ENCODE measurements around the gene DPAGT1.
A peak's percentile ranks its signal among the peaks of the same experiment; 100 is the strongest.
"Not testable (repeated sequence)": the region's sequence is repeated elsewhere in the genome, so short reads cannot be mapped to it uniquely, and the experiment has no call there.

DPAGT1 gene

DNA sequence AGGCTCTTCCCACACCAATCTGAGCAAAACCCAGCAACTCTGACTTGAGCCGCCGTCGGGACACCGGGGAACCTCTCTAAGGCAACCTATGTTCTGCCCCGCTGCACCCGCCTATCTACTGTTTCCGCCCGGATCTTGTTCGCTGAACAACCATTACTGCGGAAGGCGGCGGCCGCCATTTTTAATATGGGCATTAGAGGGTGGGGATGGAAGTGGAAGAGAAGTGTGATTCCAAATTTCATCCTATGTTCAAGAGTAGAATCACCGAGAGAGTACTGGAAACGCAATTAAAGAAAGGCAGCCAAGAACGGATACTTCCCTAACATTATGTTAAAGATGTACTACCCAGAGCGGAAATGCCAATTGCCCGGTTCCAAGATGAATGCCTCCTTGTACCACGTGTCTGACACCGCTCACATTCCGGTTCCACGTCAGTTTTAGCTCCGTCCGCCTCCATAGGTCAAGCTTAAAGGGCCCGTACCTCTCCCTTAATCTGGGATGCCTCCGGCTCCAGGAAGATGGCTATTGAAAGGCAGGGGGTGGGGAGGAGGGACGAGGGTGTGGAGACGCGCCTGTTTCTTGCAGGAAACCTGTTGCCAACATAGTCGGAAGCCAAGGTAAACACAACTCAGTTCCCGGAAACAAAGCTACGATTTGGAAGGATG lies at the start of gene DPAGT1:
DPAGT1 (minus strand) TSS at position 95 of the 665 bp plus-strand sequence. CDS start 198 bp downstream, outside the sequence.
- peak; percentile 76 for DNase-seq (ENCODE audit: low read depth)

DNA sequence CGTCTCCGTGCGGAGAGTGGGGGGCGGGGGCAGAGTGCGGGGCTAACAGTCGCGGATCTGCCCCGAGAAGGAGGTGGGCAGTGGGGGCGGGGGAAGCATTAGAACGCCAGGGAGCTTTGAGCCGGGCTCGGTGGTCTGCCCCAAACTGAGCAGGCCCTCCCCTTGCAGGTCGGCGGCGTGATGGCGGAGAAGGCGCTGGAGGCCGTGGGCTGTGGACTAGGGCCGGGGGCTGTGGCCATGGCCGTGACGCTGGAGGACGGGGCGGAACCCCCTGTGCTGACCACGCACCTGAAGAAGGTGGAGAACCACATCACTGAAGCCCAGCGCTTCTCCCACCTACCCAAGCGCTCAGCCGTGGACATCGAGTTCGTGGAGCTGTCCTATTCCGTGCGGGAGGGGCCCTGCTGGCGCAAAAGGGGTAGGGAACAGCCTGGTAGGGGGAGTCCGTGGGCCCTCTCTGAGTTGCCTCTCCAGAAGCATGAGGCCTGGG lies 48.2 kb upstream of the DPAGT1 start:
- no peak for DNase-seq (ENCODE audit: low read depth)

DNA sequence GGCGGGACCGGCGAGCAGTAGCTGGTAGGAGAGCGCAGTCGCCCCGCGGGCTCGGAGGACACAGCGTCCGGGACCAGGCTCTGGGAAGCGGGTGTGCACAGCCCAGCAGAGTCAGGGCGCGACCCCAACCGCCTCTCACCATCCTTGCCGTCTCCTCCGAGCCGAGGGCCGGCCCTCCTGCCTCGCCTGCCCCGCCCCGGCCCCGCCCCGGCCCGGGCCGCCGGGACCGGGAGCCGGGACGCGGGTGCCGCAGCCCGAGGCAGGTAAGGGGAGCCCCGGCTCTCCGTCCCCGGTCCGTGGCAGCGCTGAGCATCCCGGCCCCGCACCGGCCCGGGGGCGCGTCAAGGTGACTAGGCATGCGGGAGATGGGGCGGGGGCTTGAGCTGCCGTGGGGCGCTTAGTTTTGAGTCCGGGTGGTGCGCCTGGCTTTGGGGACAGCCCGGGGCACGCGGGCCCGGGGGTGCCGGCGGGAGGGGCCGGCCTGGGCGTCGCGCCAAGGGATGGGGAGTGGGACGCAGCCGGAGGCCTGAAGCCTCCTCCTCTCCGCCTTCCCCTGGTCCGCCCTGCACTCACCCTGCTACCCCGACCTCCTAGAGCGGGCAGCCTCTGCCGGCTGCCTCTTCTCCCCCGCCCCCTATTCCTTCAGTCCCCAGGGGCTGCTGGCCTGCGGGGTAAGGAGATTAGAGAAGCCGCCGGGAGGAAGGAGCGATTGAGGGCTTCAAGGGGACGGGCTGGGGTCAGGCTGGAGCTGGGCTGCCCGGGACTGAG lies 47.5 kb upstream of the DPAGT1 start, which contains the start of gene ABCG4:
ABCG4 (plus strand) TSS at position 35 of the 768 bp plus-strand sequence. CDS start 914 bp downstream, outside the sequence.
- no peak for DNase-seq (ENCODE audit: low read depth)

DNA sequence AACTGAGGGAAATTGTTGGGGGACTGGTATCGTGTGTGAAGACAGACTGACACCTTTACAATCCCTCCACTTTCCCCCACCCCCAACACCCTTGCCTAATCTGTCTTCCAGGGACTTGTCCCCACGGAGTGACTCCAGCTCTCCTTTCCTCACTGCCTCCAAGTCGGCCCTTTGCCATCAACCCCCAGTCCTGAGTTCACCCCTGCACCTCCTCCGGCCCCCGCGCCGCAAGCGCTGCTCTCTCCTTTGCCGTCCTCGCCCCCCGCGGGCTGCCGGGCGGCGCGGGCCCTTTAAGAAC lies 47.0 kb upstream of the DPAGT1 start:
- DNase-seq (ENCODE audit: low read depth), result no peak

DNA sequence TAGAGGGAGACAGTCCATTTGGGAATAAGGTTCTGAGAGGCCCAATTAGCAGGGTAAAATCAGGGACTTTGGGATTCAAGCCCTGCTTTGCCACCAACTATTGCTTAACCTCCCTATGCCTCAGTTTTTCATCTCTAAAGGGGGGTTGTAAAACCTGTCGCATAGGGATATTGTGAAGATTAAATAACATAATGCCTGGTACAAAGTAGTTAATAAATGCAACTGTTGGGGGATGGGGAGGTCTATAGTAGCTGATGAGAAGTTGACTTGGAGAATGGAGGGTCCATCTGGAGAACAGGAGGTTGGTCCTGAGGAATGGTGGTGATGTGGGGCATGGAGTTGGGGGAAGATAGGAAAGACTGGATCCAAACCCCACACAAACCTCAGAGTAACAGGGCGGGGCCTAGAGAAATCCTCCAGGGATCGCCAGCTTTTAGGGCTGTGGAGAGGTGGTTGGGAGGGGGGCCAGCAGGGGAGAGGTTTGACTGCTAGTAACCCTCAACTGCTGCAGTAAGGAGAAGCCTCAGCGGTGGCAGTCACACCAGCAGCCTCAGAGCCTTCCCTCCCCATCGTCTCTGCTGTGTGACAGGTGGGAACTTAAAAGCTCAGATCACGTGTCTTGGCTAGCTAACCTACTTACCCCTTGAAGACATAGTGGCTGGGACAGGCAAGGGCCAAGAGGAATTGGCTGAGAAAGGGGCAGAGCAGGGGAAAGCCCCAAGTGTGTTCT lies 46.1 kb upstream of the DPAGT1 start:
- no peak for DNase-seq (ENCODE audit: low read depth)

DNA sequence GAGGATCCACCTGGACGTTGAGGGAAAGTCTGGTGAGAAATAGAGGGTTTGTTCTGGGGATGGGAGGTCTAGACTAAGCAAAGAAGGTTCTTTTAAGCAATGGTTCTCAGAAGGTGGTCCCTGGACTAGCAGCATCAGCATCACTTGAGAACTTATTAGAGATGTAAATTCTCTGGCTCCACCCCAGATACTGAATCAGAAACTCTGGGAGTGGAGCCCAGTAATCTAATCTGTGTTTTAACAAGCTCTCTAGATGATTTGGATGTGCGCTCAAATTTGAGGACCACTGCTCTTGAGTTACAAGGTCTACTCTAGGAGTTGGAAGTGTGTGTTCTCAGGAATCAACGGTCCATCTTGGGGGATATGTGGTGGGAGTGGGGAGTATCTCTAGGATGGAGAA lies 43.9 kb upstream of the DPAGT1 start:
- DNase-seq (ENCODE audit: low read depth), result no peak

DNA sequence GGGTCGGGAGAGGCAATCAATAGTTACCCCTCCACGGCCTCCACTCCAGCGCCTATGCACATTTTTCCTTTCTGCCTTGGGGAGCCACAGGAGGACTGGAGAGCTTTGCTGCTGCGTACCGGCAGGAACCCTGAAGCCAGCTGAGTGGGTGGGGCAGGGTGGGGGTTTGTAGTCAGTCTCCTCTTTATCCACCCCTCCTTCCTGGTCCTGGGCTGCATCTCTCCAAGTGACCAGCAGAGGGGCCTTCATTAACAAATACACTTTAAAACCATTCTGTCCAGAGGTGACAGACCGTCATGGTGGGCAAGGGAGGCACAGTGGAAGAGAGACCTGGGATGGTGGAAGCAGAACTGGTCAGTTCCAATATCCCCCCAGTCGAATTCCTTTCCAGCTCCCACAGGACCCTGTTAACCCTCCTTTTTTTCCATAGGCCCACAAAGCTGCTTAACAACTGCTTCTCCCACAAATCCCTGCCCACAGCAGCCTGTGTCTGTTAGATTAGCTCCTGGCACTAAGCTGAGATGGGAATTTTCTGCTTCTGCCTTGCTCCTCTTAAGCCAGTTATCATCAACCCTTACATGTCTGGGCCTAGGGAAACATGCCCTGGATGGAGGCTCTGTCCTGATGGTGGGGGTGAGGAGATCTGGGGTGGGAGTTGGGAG lies 43.3 kb upstream of the DPAGT1 start:
- no peak for DNase-seq (ENCODE audit: low read depth)

DNA sequence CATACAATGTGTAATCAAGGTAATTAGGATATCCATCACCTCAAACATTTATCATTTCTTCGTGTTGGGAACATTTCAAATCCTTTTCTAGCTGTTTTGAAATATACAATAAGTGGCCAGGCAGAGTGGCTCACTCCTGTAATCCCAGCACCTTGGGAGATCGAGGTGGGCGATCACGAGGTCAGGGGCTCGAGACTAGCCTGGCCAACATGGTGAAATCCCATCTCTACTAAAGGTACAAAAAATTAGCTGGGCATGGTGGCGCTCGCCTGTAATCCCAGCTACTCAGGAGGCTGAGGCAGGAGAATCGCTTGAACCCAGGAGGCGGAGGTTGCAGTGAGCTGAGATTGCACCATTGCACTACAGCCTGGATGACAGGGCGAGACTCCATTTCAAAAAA lies 37.6 kb upstream of the DPAGT1 start:
- not testable (repeated sequence) for DNase-seq (ENCODE audit: low read depth)

DNA sequence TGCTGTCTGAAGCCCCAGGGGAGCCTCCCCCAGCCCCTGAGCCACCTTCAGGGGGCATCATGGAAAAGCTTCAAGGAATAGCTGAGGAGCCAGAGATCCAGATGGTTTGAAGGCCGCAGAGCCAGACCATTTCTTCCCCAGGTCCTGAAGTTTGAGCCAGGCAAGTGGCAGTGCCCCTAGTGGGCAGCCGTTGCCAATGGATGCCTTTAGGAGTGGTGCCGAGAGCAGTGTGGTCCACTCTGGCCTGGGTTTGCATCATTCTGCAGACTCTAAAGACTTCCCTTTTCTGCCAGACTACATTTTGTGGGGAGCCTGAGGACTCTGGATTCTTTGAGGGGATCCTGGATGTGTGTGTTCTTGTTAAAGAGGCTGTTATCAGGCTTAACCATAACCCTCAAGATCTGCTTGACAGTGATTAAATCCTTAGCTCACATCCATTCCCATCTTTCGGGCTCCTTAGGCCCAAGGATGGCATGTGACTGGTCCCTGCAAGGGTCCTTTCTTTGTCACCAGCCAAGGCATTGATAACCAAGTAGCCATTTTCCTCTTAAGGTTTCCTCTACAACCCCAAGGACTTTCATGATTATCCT lies 32.8 kb upstream of the DPAGT1 start:
- DNase-seq (ENCODE audit: low read depth), result no peak

DNA sequence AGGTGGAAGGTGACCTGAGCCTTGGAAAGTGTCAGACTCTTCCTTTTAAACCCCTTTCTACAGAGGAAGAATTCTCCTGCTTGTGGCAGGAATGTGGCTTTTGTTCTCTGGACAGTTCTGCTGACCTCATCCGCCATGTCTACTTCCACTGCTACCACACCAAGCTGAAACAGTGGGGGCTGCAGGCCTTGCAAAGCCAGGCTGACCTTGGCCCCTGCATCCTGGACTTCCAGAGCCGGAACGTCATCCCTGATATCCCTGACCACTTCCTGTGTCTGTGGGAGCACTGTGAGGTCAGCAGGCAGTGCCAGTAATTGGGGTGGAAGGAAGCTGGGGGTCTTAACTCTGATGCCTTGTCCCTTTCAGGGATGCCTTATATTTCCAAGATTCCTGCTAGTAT lies 29.0 kb upstream of the DPAGT1 start:
- no peak for DNase-seq (ENCODE audit: low read depth)

DNA sequence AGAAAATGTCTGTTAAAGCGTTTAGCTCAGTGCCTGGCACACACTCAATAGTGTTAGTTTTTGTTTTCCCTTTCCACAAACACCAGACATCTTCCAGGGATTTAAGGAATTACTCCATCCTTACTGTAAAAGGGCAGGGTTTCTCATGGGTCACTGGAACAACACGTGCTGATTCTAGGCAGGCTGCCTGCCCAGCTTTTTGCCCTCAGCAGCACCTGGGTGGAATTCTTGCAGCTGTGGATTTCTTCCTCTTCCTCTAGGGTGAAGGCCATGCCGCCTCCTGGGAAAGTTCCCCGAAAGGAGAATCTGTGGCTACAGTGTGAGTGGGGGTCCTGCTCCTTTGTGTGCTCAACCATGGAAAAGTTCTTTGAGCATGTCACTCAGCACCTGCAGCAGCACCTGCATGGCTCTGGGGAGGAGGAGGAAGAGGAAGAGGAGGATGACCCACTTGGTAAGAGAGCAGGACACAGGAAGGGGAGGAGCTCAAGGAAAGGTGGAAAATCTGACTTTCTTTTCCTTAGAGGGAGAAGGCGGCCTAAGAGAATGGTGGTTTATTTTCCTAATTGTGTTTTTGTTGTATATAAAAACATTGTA lies 25.1 kb upstream of the DPAGT1 start:
- no peak for DNase-seq (ENCODE audit: low read depth)

DNA sequence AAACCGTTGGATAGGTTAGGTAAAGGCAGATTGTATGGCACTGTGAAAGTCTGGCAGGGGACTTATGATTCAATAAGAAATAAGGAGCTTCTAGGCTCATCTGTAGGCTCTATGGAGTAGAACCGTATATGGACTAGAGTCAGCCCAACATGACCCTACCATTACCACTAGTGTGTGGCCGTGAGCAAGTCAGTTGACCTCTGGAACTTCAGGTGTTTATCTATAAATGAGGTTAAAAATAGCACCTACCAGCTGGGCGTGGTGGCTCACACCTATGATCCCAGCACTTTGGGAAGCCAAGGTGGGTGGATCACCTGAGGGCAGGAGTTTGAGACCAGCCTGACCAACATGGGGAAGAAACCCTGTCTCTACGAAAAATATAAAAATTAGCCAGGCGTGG lies 24.2 kb upstream of the DPAGT1 start:
- DNase-seq (ENCODE audit: low read depth), result no peak

DNA sequence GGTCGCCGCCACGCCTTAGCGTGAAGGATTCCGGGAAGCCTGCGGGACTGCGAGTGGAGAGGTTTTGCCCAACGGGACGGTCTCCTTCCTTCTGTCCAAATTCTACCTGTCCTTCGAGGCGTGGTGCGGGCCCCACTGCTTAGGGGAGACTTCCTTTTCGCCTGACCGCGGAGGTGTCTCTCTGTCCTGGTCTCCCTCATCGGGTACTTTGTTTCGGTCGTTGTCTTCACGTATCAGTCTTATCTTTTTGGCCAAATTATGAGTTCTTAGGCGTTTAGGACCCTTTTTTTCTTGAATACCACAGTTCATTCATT lies 20.1 kb upstream of the DPAGT1 start:
- DNase-seq (ENCODE audit: low read depth), result no peak

DNA sequence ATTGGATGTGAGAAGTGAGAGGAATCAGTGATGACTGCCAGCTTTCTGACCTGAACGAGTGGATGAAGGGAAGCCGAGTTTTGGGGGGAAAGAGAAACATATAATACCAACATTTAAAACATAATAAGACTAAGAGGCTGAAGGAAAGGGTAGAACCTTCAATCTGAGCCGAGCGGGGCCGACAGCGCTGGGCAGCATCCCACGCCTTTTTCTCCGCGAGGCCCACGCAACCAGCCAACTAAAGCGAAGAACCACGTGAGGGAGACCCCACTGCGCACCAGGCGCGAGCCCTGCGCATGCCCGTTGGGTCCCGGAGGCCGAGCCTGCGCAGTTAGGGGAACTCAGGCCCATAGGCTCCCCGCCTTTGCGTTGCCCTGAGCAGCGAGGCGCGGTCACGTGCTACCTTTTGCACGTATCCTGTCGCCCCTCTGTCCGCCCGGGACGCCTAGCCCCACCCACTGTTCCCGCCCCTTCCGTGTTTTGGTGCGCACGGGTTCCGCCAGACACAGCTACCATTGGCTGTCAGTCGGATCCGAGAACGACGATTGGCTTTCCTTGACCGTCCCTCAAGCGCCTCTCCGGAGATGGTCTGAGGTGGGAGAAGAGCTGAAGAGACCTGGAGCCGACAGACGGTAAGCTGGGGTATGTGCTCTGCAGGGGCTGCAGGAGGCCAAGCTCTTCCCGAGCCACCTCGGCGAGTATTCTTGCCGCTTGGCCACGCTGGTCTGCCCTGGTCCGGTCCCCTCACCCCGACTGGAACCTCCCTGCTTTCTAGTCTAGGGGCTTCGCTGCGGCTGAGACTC lies 19.6 kb upstream of the DPAGT1 start, which contains the start of gene HINFP:
HINFP (plus strand) TSS at position 573 of the 803 bp plus-strand sequence. CDS start 5,365 bp downstream, outside the sequence.
- peak; percentile 100 for DNase-seq (ENCODE audit: low read depth)

DNA sequence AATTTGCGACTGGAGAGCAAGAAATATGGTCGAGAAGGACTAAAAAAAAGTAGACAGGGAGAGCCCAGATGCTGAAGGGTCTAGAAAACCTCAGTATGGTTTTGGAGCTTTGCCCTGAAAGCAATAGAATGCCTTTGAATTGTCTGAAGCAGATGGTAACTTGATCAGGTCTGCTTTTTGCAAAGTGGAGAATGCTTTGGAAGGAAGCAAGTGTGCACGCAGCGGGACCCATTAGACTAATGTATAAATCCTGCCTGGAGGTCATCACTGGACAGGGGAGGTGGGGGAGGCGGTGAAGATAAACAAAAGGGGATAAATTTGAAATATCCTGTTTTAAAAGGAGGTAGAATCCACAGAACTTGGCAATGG lies 19.0 kb upstream of the DPAGT1 start:
- DNase-seq (ENCODE audit: low read depth), result no peak

DNA sequence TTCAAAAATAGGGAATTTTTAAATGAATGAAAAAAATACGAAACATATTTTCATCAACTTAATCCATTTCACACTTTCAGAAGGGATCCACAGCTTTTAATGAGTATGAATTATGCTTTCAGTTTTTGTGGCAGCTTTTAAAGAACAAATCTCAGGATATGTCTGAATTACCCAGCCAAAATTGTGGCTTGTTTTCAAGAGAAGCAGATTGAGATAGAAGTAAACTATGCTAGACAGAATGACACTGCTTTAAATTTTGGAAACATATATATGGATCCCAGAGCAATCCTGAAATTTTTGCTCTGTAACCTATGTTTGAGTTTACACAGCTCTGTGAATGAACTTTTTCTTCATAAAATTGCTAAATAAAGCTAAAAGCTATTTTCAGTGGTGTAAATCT lies 17.3 kb upstream of the DPAGT1 start:
- no peak for DNase-seq (ENCODE audit: low read depth)

DNA sequence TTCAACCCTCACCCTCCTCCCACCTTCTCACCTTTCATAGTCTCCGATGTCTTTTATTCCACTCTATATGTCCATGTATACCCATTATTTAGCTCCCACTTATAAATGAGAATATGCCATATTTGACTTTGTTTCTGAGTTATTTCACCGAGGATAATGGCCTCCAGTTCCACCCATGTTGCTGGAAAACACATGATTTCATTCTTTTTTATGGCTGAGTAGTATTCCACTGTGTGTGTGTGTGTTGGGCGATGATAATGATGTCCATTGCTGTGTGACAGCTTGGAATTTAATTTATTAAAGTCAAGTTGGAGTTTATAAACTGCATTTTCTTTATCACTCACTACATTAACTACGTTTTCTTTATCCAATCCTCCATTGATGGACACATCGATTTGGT lies 16.6 kb upstream of the DPAGT1 start:
- DNase-seq (ENCODE audit: low read depth), result no peak

DNA sequence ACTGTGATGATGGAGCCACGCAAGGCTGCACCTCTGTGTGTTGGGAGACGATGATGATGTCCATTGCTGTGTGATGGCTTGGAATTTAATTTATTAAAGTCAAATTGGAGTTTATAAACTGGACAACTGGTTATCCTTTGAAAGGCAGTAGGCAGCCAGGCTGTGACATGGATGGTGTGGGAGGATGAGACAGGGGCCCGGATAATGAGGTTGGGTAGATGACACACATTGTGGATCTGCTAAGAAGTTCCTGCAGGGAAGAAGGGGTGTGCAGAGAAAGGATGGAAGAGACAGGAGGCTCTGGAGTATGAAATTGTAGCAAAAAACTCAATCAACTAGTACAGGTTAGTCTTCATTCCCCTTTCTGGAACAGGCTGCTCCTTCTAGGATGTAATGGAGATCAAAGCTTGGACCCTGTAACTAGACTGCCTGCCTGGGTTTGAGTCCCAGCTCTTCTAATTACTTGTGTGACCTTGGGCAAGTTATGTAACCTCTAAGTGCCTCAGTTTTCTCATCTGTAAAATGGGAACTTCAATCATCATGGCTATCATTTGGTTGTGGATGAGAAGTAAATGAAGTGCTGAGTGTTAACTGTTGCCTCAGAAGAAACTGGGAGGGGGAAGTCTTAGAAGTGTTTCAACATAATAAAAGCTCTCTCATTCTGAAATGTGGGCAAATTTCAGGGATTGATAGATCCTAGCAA lies 15.5 kb upstream of the DPAGT1 start:
- no peak for DNase-seq (ENCODE audit: low read depth)

DNA sequence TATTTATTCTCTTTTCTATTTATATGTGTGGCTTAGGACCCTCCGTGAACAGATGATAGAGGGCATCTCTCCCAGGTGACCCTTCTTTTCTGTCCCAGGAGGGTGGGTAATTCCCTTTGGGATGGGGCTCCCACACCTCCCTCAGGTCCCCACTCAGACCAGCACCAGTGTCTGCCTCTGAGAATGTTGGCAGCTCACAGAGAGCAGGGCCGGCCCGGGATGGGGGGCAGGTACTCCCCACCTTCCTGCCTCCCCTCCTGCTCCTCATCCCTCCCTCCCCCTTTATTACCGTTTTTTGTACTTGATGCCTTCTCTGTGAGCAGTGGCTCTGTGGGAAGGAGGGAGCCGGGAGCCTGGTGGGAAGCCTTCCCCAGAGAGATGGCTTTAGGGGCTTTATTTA lies 14.9 kb upstream of the DPAGT1 start:
- no peak for DNase-seq (ENCODE audit: low read depth)

DNA sequence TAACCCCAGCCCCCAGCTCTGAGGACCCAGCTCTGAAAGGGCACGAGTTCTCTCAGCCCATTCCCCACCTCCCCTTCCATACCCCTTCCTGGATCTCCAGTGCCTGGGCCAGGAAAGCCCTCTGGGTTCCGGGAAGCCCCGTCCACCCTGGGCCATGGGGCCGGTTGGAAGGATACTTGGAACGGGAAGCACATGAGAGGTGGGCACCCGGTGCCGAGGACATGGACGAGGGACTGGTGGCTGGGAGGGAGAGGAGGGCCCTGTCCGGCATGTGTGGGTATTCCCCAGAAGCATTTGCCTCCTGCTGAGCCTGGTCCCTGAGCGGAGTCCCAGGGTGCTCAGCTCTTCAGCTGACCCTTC lies 14.6 kb upstream of the DPAGT1 start:
- no peak for DNase-seq (ENCODE audit: low read depth)

Data from stimulated activated CD4-positive, alpha-beta T cell treated with anti-CD3 and anti-CD28 coated beads, Interleukin-2, amount 100 ng/mL, for 4 hours (primary cell).